ENCODE results near the gene SPATA45. TPM values are rescaled to one million over a fixed set of nuclear protein-coding genes. Genes with fewer than 3 reads are reported as not detected.

Gene SPATA45
- total and polyA plus RNA-seq, 4 donors, result not detected

DNA sequence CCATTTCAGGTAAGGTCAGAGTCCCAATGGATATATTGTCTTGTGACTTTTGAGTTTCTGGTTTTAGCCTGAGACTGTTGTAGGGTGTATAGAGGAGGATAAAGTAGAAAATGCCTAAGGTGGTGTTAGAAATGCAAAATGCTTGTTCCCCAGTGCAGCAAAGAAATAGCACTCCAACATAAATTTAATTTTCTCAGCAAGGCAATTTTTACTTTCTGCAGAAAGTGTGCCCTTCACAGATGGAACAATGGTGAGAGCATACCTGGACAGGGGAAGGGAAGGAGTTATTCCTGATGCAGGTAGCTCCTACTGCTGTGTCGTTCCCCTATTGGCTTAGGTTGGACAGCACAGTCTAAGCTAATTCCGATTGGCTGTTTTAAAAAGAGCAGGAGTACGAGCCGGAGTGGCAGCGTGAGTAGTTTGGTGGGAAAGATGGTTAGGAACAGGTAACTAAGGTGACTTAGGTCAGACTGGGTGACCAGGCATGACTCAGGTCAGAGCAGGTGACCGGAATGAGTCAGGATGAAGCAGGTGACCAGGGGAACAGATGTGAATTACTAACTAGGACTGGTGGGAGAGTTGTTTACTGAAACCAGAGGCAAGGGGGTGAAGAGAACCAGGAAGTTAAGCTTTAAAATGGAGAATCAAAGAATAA lies 21.5 kb downstream of the SPATA45 start:
- DNase-seq, result no peak
- TF ChIP-seq CTCF (IDR thresholded peaks at IDR 0.05; ENCODE audit: control extremely low read depth, extremely low read depth), result no peak
- H3K4me1 ChIP-seq (ENCODE audit: control insufficient read depth in 5 of 5, insufficient read depth in 5 of 5, low read length in 5 of 5), result peaks cover 0 to 1% (median 0%) of the 10 kb centered on the region in 5 donors
- H3K4me3 ChIP-seq, result no peak overlapping the region
- no peak for ATAC-seq (ENCODE audit: insufficient read depth, low FRiP score)
- H3K27me3 ChIP-seq (ENCODE audit: control insufficient read depth in 3 of 3, insufficient read depth in 3 of 3, low read length in 2 of 3), result no peaks in the 10 kb centered on the region
- H3K9ac ChIP-seq (ENCODE audit: insufficient read depth in 1 of 2, low read length in 2 of 2), result no peak overlapping the region
- 97 to 98% methylated on average over 6 of the region's 6 CpGs for WGBS, 2 donors
- H3K9me3 ChIP-seq (ENCODE audit: control insufficient read depth in 4 of 4, insufficient read depth in 3 of 4, low read length in 3 of 4), result peaks cover 0 to 10% (median 4%) of the 10 kb centered on the region in 4 donors
- no peak overlapping the region for H3K27ac ChIP-seq (ENCODE audit: low read depth in 1 of 2, low read length in 1 of 2)
- H3K36me3 ChIP-seq (ENCODE audit: control insufficient read depth in 4 of 4, insufficient read depth in 4 of 4, low read length in 4 of 4), result no peaks in the 10 kb centered on the region

GRCh38 chr1:212824201-212824600 lies 23.2 kb downstream of the SPATA45 start:
- WGBS, 2 donors, result 96 to 99% methylated on average over 16 of the region's 16 CpGs
- no peak for ATAC-seq (ENCODE audit: insufficient read depth, low FRiP score)

DNA sequence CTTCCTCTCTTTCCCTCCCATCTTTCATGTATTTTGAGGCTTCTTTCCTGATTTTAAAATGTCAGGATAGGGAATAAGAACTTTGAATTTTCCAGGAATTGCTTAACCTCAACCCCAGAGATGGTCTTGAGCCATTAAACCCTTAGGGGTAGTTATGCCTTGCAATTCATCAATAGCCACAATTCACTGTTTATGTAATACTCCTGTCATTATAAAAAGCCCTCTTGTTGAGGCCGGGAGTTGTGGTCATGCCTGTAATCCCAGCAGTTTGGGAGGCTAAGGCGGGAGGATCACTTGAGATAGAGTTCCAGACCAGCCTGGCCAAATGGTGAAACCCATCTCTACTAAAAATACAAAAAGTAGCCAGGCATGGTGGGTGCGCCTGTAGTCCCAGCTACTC lies 24.5 kb downstream of the SPATA45 start:
- DNase-seq (no peak), ATAC-seq (ENCODE audit: insufficient read depth, low FRiP score) (no peak)
- Histone ChIP-seq H3K4me1 (ENCODE audit: control insufficient read depth in 5 of 5, insufficient read depth in 5 of 5, low read length in 5 of 5) (no peaks in the 10 kb centered on the region), H3K36me3 (ENCODE audit: control insufficient read depth in 4 of 4, insufficient read depth in 4 of 4, low read length in 4 of 4) (no peaks in the 10 kb centered on the region), H3K27me3 (ENCODE audit: control insufficient read depth in 3 of 3, insufficient read depth in 3 of 3, low read length in 2 of 3) (no peaks in the 10 kb centered on the region), H3K9ac (ENCODE audit: insufficient read depth in 1 of 2, low read length in 2 of 2) (no peak overlapping the region), H3K9me3 (ENCODE audit: control insufficient read depth in 4 of 4, insufficient read depth in 3 of 4, low read length in 3 of 4) (peaks cover 0 to 10% (median 4%) of the 10 kb centered on the region in 4 donors), H3K4me3 (no peak overlapping the region), H3K27ac (ENCODE audit: low read depth in 1 of 2, low read length in 1 of 2) (no peak overlapping the region)
- 96 to 99% methylated on average over 3 of the region's 3 CpGs for WGBS, 2 donors
- no peak for TF ChIP-seq CTCF (IDR thresholded peaks at IDR 0.05; ENCODE audit: control extremely low read depth, extremely low read depth)

More at GRCh38 chr1:212824201-212824600, 23.2 kb downstream of the SPATA45 start:
- TF ChIP-seq CTCF (IDR thresholded peaks at IDR 0.05; ENCODE audit: control extremely low read depth, extremely low read depth), result no peak
- Histone ChIP-seq H3K9ac (ENCODE audit: insufficient read depth in 1 of 2, low read length in 2 of 2) (no peak overlapping the region), H3K9me3 (ENCODE audit: control insufficient read depth in 4 of 4, insufficient read depth in 3 of 4, low read length in 3 of 4) (peaks cover 0 to 10% (median 4%) of the 10 kb centered on the region in 4 donors), H3K4me1 (ENCODE audit: control insufficient read depth in 5 of 5, insufficient read depth in 5 of 5, low read length in 5 of 5) (peaks cover 0 to 1% (median 0%) of the 10 kb centered on the region in 5 donors), H3K4me3 (no peak overlapping the region), H3K36me3 (ENCODE audit: control insufficient read depth in 4 of 4, insufficient read depth in 4 of 4, low read length in 4 of 4) (no peaks in the 10 kb centered on the region), H3K27ac (ENCODE audit: low read depth in 1 of 2, low read length in 1 of 2) (no peak overlapping the region), H3K27me3 (ENCODE audit: control insufficient read depth in 3 of 3, insufficient read depth in 3 of 3, low read length in 2 of 3) (no peaks in the 10 kb centered on the region)
- no peak for DNase-seq

DNA sequence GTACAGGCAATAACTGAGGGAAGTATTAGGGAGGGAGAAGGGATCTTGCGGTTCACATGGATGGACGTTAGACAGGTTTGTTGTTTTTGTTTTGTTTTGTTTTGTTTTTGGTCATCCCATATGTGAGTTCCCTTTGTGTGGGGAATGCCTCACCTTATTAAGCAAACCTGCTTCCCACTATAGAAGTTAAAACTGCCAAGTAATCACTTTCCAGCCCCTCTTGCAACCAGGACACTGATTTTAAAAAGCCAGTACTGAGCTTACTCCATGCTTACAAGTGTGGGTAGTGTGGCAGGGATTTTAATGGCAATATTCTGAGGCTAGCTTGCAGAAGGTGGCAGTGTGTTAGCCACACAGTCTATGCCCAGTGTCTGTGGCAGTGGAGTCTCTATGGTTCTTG lies 26.5 kb downstream of the SPATA45 start:
- TF ChIP-seq CTCF (IDR thresholded peaks at IDR 0.05; ENCODE audit: control extremely low read depth, extremely low read depth), result no peak
- 57 to 87% methylated on average over 2 of the region's 2 CpGs for whole genome bisulfite sequencing, 2 donors
- no peak overlapping the region for H3K27ac ChIP-seq (ENCODE audit: low read depth in 1 of 2, low read length in 1 of 2)
- ATAC-seq (ENCODE audit: insufficient read depth, low FRiP score) (no peak), DNase-seq (no peak)
- H3K27me3 ChIP-seq (ENCODE audit: control insufficient read depth in 3 of 3, insufficient read depth in 3 of 3, low read length in 2 of 3), result no peaks in the 10 kb centered on the region
- no peak overlapping the region for H3K9ac ChIP-seq (ENCODE audit: insufficient read depth in 1 of 2, low read length in 2 of 2)
- H3K4me1 ChIP-seq (ENCODE audit: control insufficient read depth in 5 of 5, insufficient read depth in 5 of 5, low read length in 5 of 5), result no peaks in the 10 kb centered on the region
- H3K4me3 ChIP-seq, result no peak overlapping the region
- no peaks in the 10 kb centered on the region for H3K36me3 ChIP-seq (ENCODE audit: control insufficient read depth in 4 of 4, insufficient read depth in 4 of 4, low read length in 4 of 4)
- H3K9me3 ChIP-seq (ENCODE audit: control insufficient read depth in 4 of 4, insufficient read depth in 3 of 4, low read length in 3 of 4), result peaks cover 0 to 7% (median 3%) of the 10 kb centered on the region in 4 donors

All from lung (tissue), 12 donors.